Measurements from ENCODE around the gene BYSL. TPM values are rescaled to one million over a fixed set of nuclear protein-coding genes. Genes with fewer than 3 reads are reported as not detected.

The BYSL gene
- total RNA-seq, 2 experiments from 2014 or later, result 36.1 to 54.5 TPM

DNA sequence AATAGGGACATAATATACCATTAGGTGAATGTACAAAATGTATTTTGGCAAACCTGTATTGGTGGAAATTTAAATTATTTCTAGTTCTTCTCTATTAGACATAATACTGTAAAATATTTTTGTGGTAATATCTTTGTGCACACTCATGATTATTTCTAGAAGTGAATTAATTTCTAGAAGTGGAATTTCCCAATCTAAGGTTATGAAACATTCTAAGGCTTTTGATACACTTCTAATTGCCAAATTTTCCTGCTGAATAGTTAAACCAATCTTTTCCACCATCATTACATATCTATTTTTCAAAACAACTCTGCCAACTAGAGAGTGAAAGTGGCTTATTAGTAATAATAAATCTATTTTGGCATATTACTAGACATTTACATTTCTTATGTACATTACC, 22.2 kb downstream of the BYSL start:
- CTCF ChIA-PET (ENCODE audit: unreplicated experiment), result no interaction called here
- BruUV-seq (replicated peaks), result no TSS peak
- no peak for DNase-seq (ENCODE audit: low spot score)
- POLR2A ChIA-PET, result interaction anchor here (1.0 to 2.2 kb wide), 4 partner anchors 12 to 64 kb away, joined by 3 to 7 read pairs (median 6); no protein-coding TSS in a partner anchor
- H3K27ac ChIP-seq (ENCODE audit: low read depth, low read length, poor library complexity, severe bottlenecking), result no peak overlapping the region
- no peaks in the 10 kb centered on the region for H3K9me3 ChIP-seq (ENCODE audit: low read length)
- H4K20me1 ChIP-seq (ENCODE audit: insufficient read depth, low read length), result peaks cover 14% of the 10 kb centered on the region
- no peak overlapping the region for H2AFZ ChIP-seq (ENCODE audit: low read length)
- intact Hi-C loops (cut with micrococcal nuclease; ENCODE audit: unreplicated experiment), result loop anchor here (5.0 kb wide), 1 partner anchor 34 kb away; no protein-coding TSS in a partner anchor
- peaks cover 49% of the 10 kb centered on the region for H3K4me1 ChIP-seq (ENCODE audit: insufficient read depth, low read length, poor library complexity, severe bottlenecking)
- no peak overlapping the region for H3K4me2 ChIP-seq (ENCODE audit: low read length)
- H3K36me3 ChIP-seq (ENCODE audit: insufficient read depth, low read length), result peaks cover 30% of the 10 kb centered on the region
- no peaks in the 10 kb centered on the region for H3K9me2 ChIP-seq (ENCODE audit: insufficient read depth, low read length)
- H3K4me3 ChIP-seq (ENCODE audit: low read depth, low read length, poor library complexity, severe bottlenecking), result no peak overlapping the region
- peaks cover 45% of the 10 kb centered on the region for H3K79me2 ChIP-seq (ENCODE audit: insufficient read depth, low read depth, low read length)
- TF ChIP-seq EZH2phosphoT487 (IDR thresholded peaks at IDR 0.05; ENCODE audit: borderline replicate concordance, low read depth, low read length), result no peak
- TF ChIP-seq, protein P1, sequence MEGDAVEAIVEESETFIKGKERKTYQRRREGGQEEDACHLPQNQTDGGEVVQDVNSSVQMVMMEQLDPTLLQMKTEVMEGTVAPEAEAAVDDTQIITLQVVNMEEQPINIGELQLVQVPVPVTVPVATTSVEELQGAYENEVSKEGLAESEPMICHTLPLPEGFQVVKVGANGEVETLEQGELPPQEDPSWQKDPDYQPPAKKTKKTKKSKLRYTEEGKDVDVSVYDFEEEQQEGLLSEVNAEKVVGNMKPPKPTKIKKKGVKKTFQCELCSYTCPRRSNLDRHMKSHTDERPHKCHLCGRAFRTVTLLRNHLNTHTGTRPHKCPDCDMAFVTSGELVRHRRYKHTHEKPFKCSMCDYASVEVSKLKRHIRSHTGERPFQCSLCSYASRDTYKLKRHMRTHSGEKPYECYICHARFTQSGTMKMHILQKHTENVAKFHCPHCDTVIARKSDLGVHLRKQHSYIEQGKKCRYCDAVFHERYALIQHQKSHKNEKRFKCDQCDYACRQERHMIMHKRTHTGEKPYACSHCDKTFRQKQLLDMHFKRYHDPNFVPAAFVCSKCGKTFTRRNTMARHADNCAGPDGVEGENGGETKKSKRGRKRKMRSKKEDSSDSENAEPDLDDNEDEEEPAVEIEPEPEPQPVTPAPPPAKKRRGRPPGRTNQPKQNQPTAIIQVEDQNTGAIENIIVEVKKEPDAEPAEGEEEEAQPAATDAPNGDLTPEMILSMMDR (conservative IDR thresholded peaks at IDR 0.05; ENCODE audit: low read length), result no peak

GRCh38 chr6:41947581-41948220, 26.4 kb downstream of the BYSL start:
- ChIA-PET POLR2A (no interaction called here), CTCF (ENCODE audit: unreplicated experiment) (no interaction called here)
- H2AFZ ChIP-seq (ENCODE audit: low read length), result no peak overlapping the region
- no peaks in the 10 kb centered on the region for H3K9me3 ChIP-seq (ENCODE audit: low read length)
- H3K79me2 ChIP-seq (ENCODE audit: insufficient read depth, low read depth, low read length), result peaks cover 6% of the 10 kb centered on the region; the same call in 1 of the 2 replicates
- H3K27ac ChIP-seq (ENCODE audit: low read depth, low read length, poor library complexity, severe bottlenecking), result no peak overlapping the region
- no peak overlapping the region for H3K4me3 ChIP-seq (ENCODE audit: low read depth, low read length, poor library complexity, severe bottlenecking)
- H3K4me2 ChIP-seq (ENCODE audit: low read length), result no peak overlapping the region
- no peaks in the 10 kb centered on the region for H4K20me1 ChIP-seq (ENCODE audit: insufficient read depth, low read length)
- no peaks in the 10 kb centered on the region for H3K36me3 ChIP-seq (ENCODE audit: insufficient read depth, low read length)
- intact Hi-C loops (cut with micrococcal nuclease; ENCODE audit: unreplicated experiment), result no loop called here
- no peak for DNase-seq (ENCODE audit: low spot score)
- no peaks in the 10 kb centered on the region for H3K9me2 ChIP-seq (ENCODE audit: insufficient read depth, low read length)
- H3K4me1 ChIP-seq (ENCODE audit: insufficient read depth, low read length, poor library complexity, severe bottlenecking), result peaks cover 26% of the 10 kb centered on the region
- TF ChIP-seq, protein P1 (conservative IDR thresholded peaks at IDR 0.05; ENCODE audit: low read length), result no peak
- no peak for TF ChIP-seq EZH2phosphoT487 (IDR thresholded peaks at IDR 0.05; ENCODE audit: borderline replicate concordance, low read depth, low read length)
- no TSS peak for BruUV-seq (replicated peaks)

DNA sequence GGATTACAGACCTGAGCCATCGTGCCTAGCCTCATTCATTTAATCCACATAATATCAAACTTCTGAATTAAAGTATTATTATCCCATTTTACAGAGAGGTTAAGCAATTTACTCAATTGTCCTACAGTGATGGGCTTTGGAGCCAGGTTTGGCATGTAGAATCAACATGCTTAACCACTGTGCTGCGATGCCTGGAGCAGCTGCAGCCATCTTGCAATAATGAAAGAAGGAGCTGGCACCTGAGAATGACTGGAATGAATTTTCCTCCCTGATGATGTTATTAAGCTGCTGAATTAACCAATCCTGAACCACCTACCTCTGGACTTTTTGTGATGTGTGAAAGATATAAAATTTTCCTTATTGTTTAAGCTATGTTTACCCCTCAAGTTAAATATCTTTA, 33.4 kb downstream of the BYSL start:
- no TSS peak for BruUV-seq (replicated peaks)
- intact Hi-C loops (cut with micrococcal nuclease; ENCODE audit: unreplicated experiment), result no loop called here
- ChIA-PET CTCF (ENCODE audit: unreplicated experiment) (no interaction called here), POLR2A (interaction anchor here (0.6 to 1.7 kb wide), 3 partner anchors 9 to 39 kb away, joined by 3 to 7 read pairs (median 6); no protein-coding TSS in a partner anchor)
- TF ChIP-seq EZH2phosphoT487 (IDR thresholded peaks at IDR 0.05; ENCODE audit: borderline replicate concordance, low read depth, low read length), result no peak
- TF ChIP-seq, protein P1 (conservative IDR thresholded peaks at IDR 0.05; ENCODE audit: low read length), result no peak
- H3K4me1 ChIP-seq (ENCODE audit: insufficient read depth, low read length, poor library complexity, severe bottlenecking), result no peaks in the 10 kb centered on the region
- no peak overlapping the region for H3K4me2 ChIP-seq (ENCODE audit: low read length)
- H3K27ac ChIP-seq (ENCODE audit: low read depth, low read length, poor library complexity, severe bottlenecking), result no peak overlapping the region
- H4K20me1 ChIP-seq (ENCODE audit: insufficient read depth, low read length), result no peaks in the 10 kb centered on the region
- no peak for DNase-seq (ENCODE audit: low spot score)
- no peaks in the 10 kb centered on the region for H3K36me3 ChIP-seq (ENCODE audit: insufficient read depth, low read length)
- H3K9me3 ChIP-seq (ENCODE audit: low read length), result 0 out of 2 replicates have a peak, but pooled peaks cover 5% of the 10 kb centered on the region
- no peaks in the 10 kb centered on the region for H3K9me2 ChIP-seq (ENCODE audit: insufficient read depth, low read length)
- no peaks in the 10 kb centered on the region for H3K79me2 ChIP-seq (ENCODE audit: insufficient read depth, low read depth, low read length)
- no peak overlapping the region for H2AFZ ChIP-seq (ENCODE audit: low read length)
- no peak overlapping the region for H3K4me3 ChIP-seq (ENCODE audit: low read depth, low read length, poor library complexity, severe bottlenecking)
